GM12878 (cell line): Measurements from ENCODE around the gene CLDN16. TPM values are rescaled to one million over a fixed set of nuclear protein-coding genes. Genes with fewer than 3 reads are reported as not detected.

Experiments used
- ATAC-seq: fragments of 200-7000 bp; cut with Tn5 transposase; 3 replicates; pipeline ENCODE4 v1.9.1; 2020; ENCODE audit warnings: mild to moderate bottlenecking, moderate library complexity
- BruUV-seq: library from RNA; stranded (reverse); fragments of 400-500 nt; replicated peaks from 2 replicates; lab custom pipeline; 2021; lab: Mats Ljungman, UMichigan
- CTCF ChIA-PET: fragments of 300-600 bp; sonication (Branson Sonifier 250); formaldehyde crosslinking; extraction: SDS; loops from one replicate; lab custom pipeline; 2021; ENCODE audit warnings: inconsistent platforms; lab: Yijun Ruan, JAX
- POLR2A ChIA-PET: fragments of 350-600 bp; formaldehyde crosslinking; extraction: SDS; loops from one replicate; lab custom pipeline; 2021; ENCODE audit warnings: inconsistent platforms; lab: Charles Lee
- RAD21 ChIA-PET: fragments of 300-600 bp; sonication (Branson Sonifier 250); formaldehyde crosslinking; loops from one replicate; lab custom pipeline; 2023; ENCODE audit warnings: antibody characterized with exemption; ENCODE audit not compliant: unreplicated experiment; lab: Charles Lee
- SMC1A ChIA-PET: fragments of 300-600 bp; sonication (Branson Sonifier 250); formaldehyde crosslinking; loops from one replicate; lab custom pipeline; 2023; ENCODE audit not compliant: unreplicated experiment, uncharacterized antibody; lab: Charles Lee
- DNase-seq: peaks from one replicate; pipeline ENCODE4 v3.0.0-alpha.2; 2011; ENCODE audit warnings: low read depth, low spot score
- FAIRE-seq: peaks from 3 replicates; lab custom pipeline; 2011; peaks lifted over from hg19 to GRCh38; lab: Jason Lieb, UNC
- H2AFZ ChIP-seq: 2 replicates; pipeline ENCODE4 v1.6.0; 2011; ENCODE audit warnings: low read depth, low read length, control low read depth; ENCODE audit not compliant: control insufficient read depth
- H3K27ac ChIP-seq: 2 replicates; pipeline ENCODE4 v1.5.1; 2011; ENCODE audit warnings: control low read depth; ENCODE audit not compliant: control insufficient read depth, insufficient read depth
- H3K27me3 ChIP-seq, 2 experiments: replicated peaks in 1 of 2; 2 replicates each; pipeline versions ENCODE4 v1.6.0 to v1.6.1; 2011; ENCODE audit warnings: low read length in 1 of 2; ENCODE audit not compliant: control insufficient read depth in 2 of 2, insufficient read depth in 2 of 2
- H3K36me3 ChIP-seq, 2 experiments: 2 replicates each; pipeline ENCODE4 v1.5.1; 2011; ENCODE audit warnings: low read length in 1 of 2; ENCODE audit not compliant: control insufficient read depth in 2 of 2, insufficient read depth in 2 of 2
- H3K4me1 ChIP-seq: 2 replicates; pipeline ENCODE4 v1.6.1; 2011; ENCODE audit warnings: mild to moderate bottlenecking, low read length, moderate library complexity, mixed read lengths; ENCODE audit not compliant: control insufficient read depth, insufficient read depth
- H3K4me2 ChIP-seq: 2 replicates; pipeline ENCODE4 v1.6.0; 2011; ENCODE audit warnings: control low read depth; ENCODE audit not compliant: control insufficient read depth, insufficient read depth
- H3K4me3 ChIP-seq: fragments of 200-600 bp; sonication (generic); 2 replicates; pipeline ENCODE4 v1.5.1; 2016
- H3K79me2 ChIP-seq: 2 replicates; pipeline ENCODE4 v1.6.0; 2011; ENCODE audit warnings: low read length; ENCODE audit not compliant: control insufficient read depth, insufficient read depth
- H3K9ac ChIP-seq: 2 replicates; pipeline ENCODE4 v1.8.0; 2011; ENCODE audit warnings: low read length, control low read depth, mixed read lengths; ENCODE audit not compliant: control insufficient read depth, insufficient read depth
- H3K9me3 ChIP-seq: replicated peaks from 3 replicates; pipeline ENCODE4 v1.5.1; 2011; ENCODE audit warnings: mild to moderate bottlenecking, low read length; ENCODE audit not compliant: control insufficient read depth, insufficient read depth
- H4K20me1 ChIP-seq: 2 replicates; pipeline ENCODE4 v1.6.0; 2011; ENCODE audit not compliant: control insufficient read depth, insufficient read depth
- DPF2 ChIP-seq: fragments of 450-650 bp; IDR thresholded peaks from 2 replicates; pipeline ENCODE4 v1.6.1; 2017; ENCODE audit warnings: mild to moderate bottlenecking
- IKZF2 ChIP-seq, 2 experiments: fragments of 450-650 bp; IDR thresholded peaks; 2 replicates each; pipeline ENCODE4 v1.6.1; 2017; ENCODE audit warnings: mild to moderate bottlenecking in 2 of 2, moderate library complexity in 2 of 2
- MEF2B ChIP-seq: fragments of 450-650 bp; IDR thresholded peaks from 2 replicates; pipeline ENCODE4 v1.6.1; 2018; ENCODE audit warnings: mild to moderate bottlenecking, moderate library complexity; ENCODE audit not compliant: partially characterized antibody, poor library complexity, severe bottlenecking
- MTA2 ChIP-seq: fragments of 450-650 bp; IDR thresholded peaks from 2 replicates; pipeline ENCODE4 v1.6.1; 2016; ENCODE audit warnings: low read depth, mild to moderate bottlenecking, moderate library complexity
- NFXL1 ChIP-seq: fragments of 450-650 bp; IDR thresholded peaks from 2 replicates; pipeline ENCODE4 v1.6.1; 2017; ENCODE audit warnings: antibody characterized with exemption, mild to moderate bottlenecking, borderline replicate concordance
- NFYB ChIP-seq: IDR thresholded peaks from 2 replicates; pipeline ENCODE4 v1.6.1; 2011; ENCODE audit warnings: low read depth, mild to moderate bottlenecking, low read length, improper control_type of control experiment, moderate library complexity; ENCODE audit not compliant: insufficient read depth
- NR2C1 ChIP-seq: fragments of 450-650 bp; IDR thresholded peaks from 2 replicates; pipeline ENCODE4 v1.6.1; 2017; ENCODE audit warnings: antibody characterized with exemption, mild to moderate bottlenecking, moderate library complexity
- PAX5 ChIP-seq: IDR thresholded peaks from 2 replicates; pipeline ENCODE4 v1.6.1; 2011; ENCODE audit warnings: low read depth, low read length, borderline replicate concordance
- PML ChIP-seq: IDR thresholded peaks from 2 replicates; pipeline ENCODE4 v1.6.1; 2012; ENCODE audit warnings: low read length, inconsistent platforms
- POLR2AphosphoS5 ChIP-seq: IDR thresholded peaks from 2 replicates; pipeline ENCODE4 v1.6.1; 2011; ENCODE audit warnings: mild to moderate bottlenecking, low read length, inconsistent platforms
- RAD21 ChIP-seq: IDR thresholded peaks from 2 replicates; pipeline ENCODE4 v1.6.1; 2011; ENCODE audit warnings: mild to moderate bottlenecking, low read depth, low read length, moderate library complexity; ENCODE audit not compliant: insufficient read depth
- SMAD1 ChIP-seq: fragments of 450-650 bp; IDR thresholded peaks from 2 replicates; pipeline ENCODE4 v1.6.1; 2018; ENCODE audit warnings: mild to moderate bottlenecking, low read depth; ENCODE audit not compliant: partially characterized antibody
- ZZZ3 ChIP-seq: IDR thresholded peaks from 2 replicates; pipeline ENCODE4 v1.6.1; 2011; ENCODE audit warnings: low read depth; ENCODE audit not compliant: control insufficient read depth, insufficient read length
- in situ Hi-C: fragments of 300-500 bp; cut with MboI; formaldehyde crosslinking; loops from 9 replicates; pipeline ENCODE4 v1.14.3; 2018; ENCODE audit warnings: mixed read lengths
- intact Hi-C: fragments of 100-400 bp; cut with micrococcal nuclease; formaldehyde crosslinking; loops from one replicate; pipeline ENCODE4 v1.14.2; 2022; ENCODE audit not compliant: unreplicated experiment
- polyA plus RNA-seq, 11 experiments: library from polyadenylated mRNA; depleted of rRNA in 4 of 11; unstranded in 6 of 11; stranded (reverse) in 5 of 11; fragments of >200 nt; fragmentation: Nextera tagmentation in 4 of 11; fragmentation: Illumina TruSeq in 1 of 11; extraction: Ambion mirVana in 4 of 11; extraction: Trizol in 1 of 11; gene quantifications; 1 replicate in 1 of 11; 2 replicates in 10 of 11; pipeline versions ENCODE4 v1.2.1 to v1.2.3, GENCODE V29; 2011 to 2016; ENCODE audit warnings: inconsistent platforms in 2 of 11, missing spikeins in 2 of 11, low read depth in 1 of 11
- total RNA-seq, 4 experiments: library from RNA; depleted of rRNA in 3 of 4; stranded (reverse); fragments of >200 nt in 3 of 4; fragmentation: Illumina TruSeq in 1 of 4; extraction: Trizol in 1 of 4; gene quantifications; 2 replicates each; pipeline versions ENCODE4 v1.2.1 to v1.2.3, GENCODE V29; 2013 to 2021
- TF ChIP-seq, protein P1 (sequence below): fragments of 450-650 bp; IDR thresholded peaks from 2 replicates; pipeline ENCODE4 v1.6.1; 2017; ENCODE audit warnings: antibody characterized with exemption, mild to moderate bottlenecking, moderate library complexity
- TF ChIP-seq, protein P2 (sequence below): fragments of 450-650 bp; IDR thresholded peaks from 2 replicates; pipeline ENCODE4 v1.6.1; 2017; ENCODE audit warnings: mild to moderate bottlenecking, moderate library complexity

The CLDN16 gene
- total and polyA plus RNA-seq, 10 of the 15 experiments (the other 5 are each of a cell fraction or from before 2014, with no cell fraction given): 3.2 to 26.6 (median 4.0) TPM

DNA sequence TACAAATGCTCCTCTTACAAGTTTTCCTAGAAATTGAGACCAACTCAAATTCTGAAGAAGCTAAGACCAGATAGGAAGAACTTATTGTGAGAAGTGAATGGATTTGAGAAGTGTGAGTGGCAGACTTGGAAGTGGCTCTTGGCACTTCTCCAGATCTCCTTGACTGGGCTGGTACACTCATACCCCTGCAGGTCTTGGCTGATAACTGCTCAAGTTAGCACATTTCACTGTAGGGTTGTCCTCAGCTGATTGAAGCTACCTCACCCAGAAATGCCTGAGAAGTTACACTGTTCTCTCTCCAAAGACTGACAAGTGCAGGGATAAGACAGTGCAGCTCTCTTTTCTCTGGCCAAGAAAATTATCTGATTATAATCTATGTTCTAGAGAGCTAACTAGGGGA lies 49.2 kb upstream of the CLDN16 start (continued):
- TF ChIP-seq, protein P1, sequence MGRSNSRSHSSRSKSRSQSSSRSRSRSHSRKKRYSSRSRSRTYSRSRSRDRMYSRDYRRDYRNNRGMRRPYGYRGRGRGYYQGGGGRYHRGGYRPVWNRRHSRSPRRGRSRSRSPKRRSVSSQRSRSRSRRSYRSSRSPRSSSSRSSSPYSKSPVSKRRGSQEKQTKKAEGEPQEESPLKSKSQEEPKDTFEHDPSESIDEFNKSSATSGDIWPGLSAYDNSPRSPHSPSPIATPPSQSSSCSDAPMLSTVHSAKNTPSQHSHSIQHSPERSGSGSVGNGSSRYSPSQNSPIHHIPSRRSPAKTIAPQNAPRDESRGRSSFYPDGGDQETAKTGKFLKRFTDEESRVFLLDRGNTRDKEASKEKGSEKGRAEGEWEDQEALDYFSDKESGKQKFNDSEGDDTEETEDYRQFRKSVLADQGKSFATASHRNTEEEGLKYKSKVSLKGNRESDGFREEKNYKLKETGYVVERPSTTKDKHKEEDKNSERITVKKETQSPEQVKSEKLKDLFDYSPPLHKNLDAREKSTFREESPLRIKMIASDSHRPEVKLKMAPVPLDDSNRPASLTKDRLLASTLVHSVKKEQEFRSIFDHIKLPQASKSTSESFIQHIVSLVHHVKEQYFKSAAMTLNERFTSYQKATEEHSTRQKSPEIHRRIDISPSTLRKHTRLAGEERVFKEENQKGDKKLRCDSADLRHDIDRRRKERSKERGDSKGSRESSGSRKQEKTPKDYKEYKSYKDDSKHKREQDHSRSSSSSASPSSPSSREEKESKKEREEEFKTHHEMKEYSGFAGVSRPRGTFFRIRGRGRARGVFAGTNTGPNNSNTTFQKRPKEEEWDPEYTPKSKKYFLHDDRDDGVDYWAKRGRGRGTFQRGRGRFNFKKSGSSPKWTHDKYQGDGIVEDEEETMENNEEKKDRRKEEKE: no peak
- TF ChIP-seq POLR2AphosphoS5 (no peak), NR2C1 (no peak), DPF2 (no peak), NFYB (no peak), PML (no peak), SMAD1 (no peak), NFXL1 (no peak), ZZZ3 (no peak)

DNA sequence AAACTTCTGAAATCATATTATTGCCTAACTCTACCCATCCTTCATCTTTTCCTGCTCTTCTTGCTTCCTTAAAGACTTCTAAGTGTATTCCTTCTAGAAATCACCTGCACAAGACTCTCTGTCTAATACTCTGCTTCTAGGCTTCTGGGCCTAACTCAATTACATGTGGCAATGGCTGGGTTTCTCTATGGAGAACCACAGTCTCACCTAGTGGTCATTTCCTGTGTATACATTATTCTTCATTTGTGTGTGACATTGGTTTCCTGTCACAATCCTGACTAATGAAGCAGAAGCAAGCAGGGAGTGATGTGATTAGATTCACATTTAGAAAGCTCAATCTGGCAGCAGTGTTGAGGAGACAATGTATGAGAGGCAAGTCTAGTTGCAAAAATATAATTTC lies 48.8 kb upstream of the CLDN16 start:
- ChIA-PET CTCF (interaction anchor here (0.7 to 3.2 kb wide), 13 partner anchors 10 to 378 kb away, joined by 3 to 19 read pairs (median 3); no protein-coding TSS in a partner anchor), RAD21 (interaction anchor here (0.6 to 3.0 kb wide), 12 partner anchors 9 to 114 kb away, joined by 3 to 23 read pairs (median 5); partner anchors contain the start of gene CLDN1), POLR2A (interaction anchor here (1.1 kb wide), 1 partner anchor 10 kb away, joined by 4 read pairs; no protein-coding TSS in a partner anchor), SMC1A (interaction anchor here (0.7 to 4.3 kb wide), 16 partner anchors 10 to 129 kb away, joined by 3 to 22 read pairs (median 6); partner anchors contain the start of gene CLDN1)
- Histone ChIP-seq H3K9ac (no peak overlapping the region), H2AFZ (no peak overlapping the region), H3K27me3 (no peaks in the 10 kb centered on the region), H3K4me1 (no peaks in the 10 kb centered on the region), H3K79me2 (no peaks in the 10 kb centered on the region), H4K20me1 (no peaks in the 10 kb centered on the region), H3K4me2 (no peak overlapping the region), H3K27ac (no peak overlapping the region), H3K9me3 (no peaks in the 10 kb centered on the region; the same call in 2 of the 3 replicates), H3K4me3 (no peak overlapping the region), H3K36me3 (no peaks in the 10 kb centered on the region)
- in situ Hi-C loops (no loop called here), intact Hi-C loops (no loop called here)
- FAIRE-seq (no peak), ATAC-seq (peak; percentile 95), DNase-seq (peak; percentile 11)
- no TSS peak for BruUV-seq
- TF ChIP-seq MEF2B (no peak), IKZF2 (IDR thresholded peaks at IDR 0.05) (0 out of 4 replicates have a peak, but pooled peaks of 1 of the 2 experiments have one; percentile 22), PAX5 (no peak), RAD21 (peak; percentile 62), MTA2 (0 out of 2 replicates have a peak, but pooled peaks have one; percentile 25)
- TF ChIP-seq, protein P2, sequence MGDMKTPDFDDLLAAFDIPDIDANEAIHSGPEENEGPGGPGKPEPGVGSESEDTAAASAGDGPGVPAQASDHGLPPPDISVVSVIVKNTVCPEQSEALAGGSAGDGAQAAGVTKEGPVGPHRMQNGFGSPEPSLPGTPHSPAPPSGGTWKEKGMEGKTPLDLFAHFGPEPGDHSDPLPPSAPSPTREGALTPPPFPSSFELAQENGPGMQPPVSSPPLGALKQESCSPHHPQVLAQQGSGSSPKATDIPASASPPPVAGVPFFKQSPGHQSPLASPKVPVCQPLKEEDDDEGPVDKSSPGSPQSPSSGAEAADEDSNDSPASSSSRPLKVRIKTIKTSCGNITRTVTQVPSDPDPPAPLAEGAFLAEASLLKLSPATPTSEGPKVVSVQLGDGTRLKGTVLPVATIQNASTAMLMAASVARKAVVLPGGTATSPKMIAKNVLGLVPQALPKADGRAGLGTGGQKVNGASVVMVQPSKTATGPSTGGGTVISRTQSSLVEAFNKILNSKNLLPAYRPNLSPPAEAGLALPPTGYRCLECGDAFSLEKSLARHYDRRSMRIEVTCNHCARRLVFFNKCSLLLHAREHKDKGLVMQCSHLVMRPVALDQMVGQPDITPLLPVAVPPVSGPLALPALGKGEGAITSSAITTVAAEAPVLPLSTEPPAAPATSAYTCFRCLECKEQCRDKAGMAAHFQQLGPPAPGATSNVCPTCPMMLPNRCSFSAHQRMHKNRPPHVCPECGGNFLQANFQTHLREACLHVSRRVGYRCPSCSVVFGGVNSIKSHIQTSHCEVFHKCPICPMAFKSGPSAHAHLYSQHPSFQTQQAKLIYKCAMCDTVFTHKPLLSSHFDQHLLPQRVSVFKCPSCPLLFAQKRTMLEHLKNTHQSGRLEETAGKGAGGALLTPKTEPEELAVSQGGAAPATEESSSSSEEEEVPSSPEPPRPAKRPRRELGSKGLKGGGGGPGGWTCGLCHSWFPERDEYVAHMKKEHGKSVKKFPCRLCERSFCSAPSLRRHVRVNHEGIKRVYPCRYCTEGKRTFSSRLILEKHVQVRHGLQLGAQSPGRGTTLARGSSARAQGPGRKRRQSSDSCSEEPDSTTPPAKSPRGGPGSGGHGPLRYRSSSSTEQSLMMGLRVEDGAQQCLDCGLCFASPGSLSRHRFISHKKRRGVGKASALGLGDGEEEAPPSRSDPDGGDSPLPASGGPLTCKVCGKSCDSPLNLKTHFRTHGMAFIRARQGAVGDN: peak; percentile 79
